GM06990 (cell line): ENCODE data around the gene KLHL6.
A peak's percentile ranks its signal among the peaks of the same experiment; 100 is the strongest.

ENCODE experiments used
- DNase-seq: peaks from one replicate; pipeline ENCODE4 v3.0.0-alpha.2; 2011; ENCODE audit not compliant: insufficient read length; ENCODE audit errors: extremely low read depth
- H3K27me3 ChIP-seq: replicated peaks from 2 replicates; pipeline ENCODE4 v1.6.0; 2011; ENCODE audit warnings: low read length; ENCODE audit not compliant: control insufficient read depth, insufficient read depth
- H3K36me3 ChIP-seq: 2 replicates; pipeline ENCODE4 v1.5.1; 2011; ENCODE audit warnings: low read length; ENCODE audit not compliant: control insufficient read depth, insufficient read depth
- H3K4me3 ChIP-seq: replicated peaks from 2 replicates; pipeline ENCODE4 v1.5.1; 2011; ENCODE audit warnings: low read depth, mild to moderate bottlenecking, control low read depth, low read length
- CTCF ChIP-seq: IDR thresholded peaks from 2 replicates; pipeline ENCODE4 v1.5.1; 2011; ENCODE audit warnings: low read length, control low read depth, mild to moderate bottlenecking, inconsistent platforms; ENCODE audit not compliant: insufficient read depth, poor library complexity, severe bottlenecking

Gene KLHL6

GRCh38 chr3:183551930-183552329, 3.6 kb downstream of the KLHL6 start:
- DNase-seq, result no peak
- Histone ChIP-seq H3K27me3 (no peaks in the 10 kb centered on the region), H3K36me3 (no peaks in the 10 kb centered on the region), H3K4me3 (no peak overlapping the region; the same call in 1 of the 2 replicates)
- TF ChIP-seq CTCF, result peak; percentile 13

- Histone ChIP-seq H3K4me3 (no peak overlapping the region), H3K36me3 (no peaks in the 10 kb centered on the region), H3K27me3 (no peaks in the 10 kb centered on the region; the same call in 1 of the 2 replicates)
- no peak for DNase-seq
- no peak for TF ChIP-seq CTCF
Observed at GRCh38 chr3:183548262-183548769, 7.2 kb downstream of the KLHL6 start.

GRCh38 chr3:183546625-183547024, 8.9 kb downstream of the KLHL6 start:
- no peak for TF ChIP-seq CTCF
- no peak for DNase-seq
- Histone ChIP-seq H3K36me3 (no peaks in the 10 kb centered on the region), H3K27me3 (no peaks in the 10 kb centered on the region; the same call in 1 of the 2 replicates), H3K4me3 (no peak overlapping the region)

DNA sequence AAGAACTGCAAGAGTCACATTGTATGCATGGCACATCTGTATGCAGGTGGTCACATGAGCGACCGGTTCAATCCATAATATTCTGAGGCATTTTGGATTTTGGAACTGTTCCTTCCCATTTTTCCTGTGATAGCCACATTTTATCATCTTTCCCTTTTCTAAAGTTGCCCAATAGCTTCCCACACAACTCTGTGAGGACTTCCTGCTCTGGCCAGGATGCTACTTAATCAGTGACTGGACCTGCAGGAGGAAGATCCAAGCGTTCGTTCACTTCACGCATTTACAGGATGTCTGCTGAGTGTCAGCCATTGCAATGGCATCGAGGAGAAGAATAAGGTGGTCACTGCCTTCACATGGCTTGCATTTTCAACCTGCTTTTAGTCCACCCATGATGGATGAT, 9.8 kb downstream of the KLHL6 start:
- DNase-seq, result no peak
- TF ChIP-seq CTCF, result no peak
- Histone ChIP-seq H3K36me3 (no peaks in the 10 kb centered on the region), H3K4me3 (no peak overlapping the region), H3K27me3 (no peaks in the 10 kb centered on the region; the same call in 1 of the 2 replicates)

GRCh38 chr3:183542355-183542754, 13.2 kb downstream of the KLHL6 start:
- no peaks in the 10 kb centered on the region for H3K36me3 ChIP-seq
- no peak for TF ChIP-seq CTCF
- H3K4me3 ChIP-seq, result no peak overlapping the region
- H3K27me3 ChIP-seq, result no peaks in the 10 kb centered on the region; the same call in 1 of the 2 replicates
- no peak for DNase-seq

GRCh38 chr3:183541738-183542137, 13.8 kb downstream of the KLHL6 start:
- no peaks in the 10 kb centered on the region for H3K36me3 ChIP-seq
- H3K27me3 ChIP-seq, result no peaks in the 10 kb centered on the region; the same call in 1 of the 2 replicates
- no peak overlapping the region for H3K4me3 ChIP-seq
- no peak for TF ChIP-seq CTCF
- no peak for DNase-seq
